ENCODE measurements around the gene OR1I1. TPM values are rescaled to one million over a fixed set of nuclear protein-coding genes. Genes with fewer than 3 reads are reported as not detected.

OR1I1 gene
- total and polyA plus RNA-seq, 12 donors = not detected

DNA sequence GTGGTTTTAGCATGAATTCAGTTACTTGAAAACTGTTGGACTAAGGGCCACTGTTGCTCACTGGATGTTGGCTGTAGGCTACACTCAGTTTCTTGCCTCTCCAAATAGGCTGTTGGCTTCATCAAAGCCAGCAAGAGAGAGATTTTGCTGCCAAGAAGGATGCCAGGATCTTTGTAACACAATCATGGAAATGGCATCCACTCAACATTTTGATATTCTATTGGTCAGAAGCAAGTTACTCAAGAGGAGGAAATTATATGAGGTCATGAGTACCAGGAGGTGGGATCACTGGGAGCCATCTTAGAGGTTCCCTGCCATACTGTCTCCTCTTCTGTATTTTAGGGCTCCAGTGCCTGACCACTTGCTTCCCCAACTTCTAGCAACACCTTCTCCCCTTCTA, 55.8 kb downstream of the OR1I1 start:
- H3K27ac ChIP-seq = no peak overlapping the region
- intact Hi-C loops (cut with DNase I) = loop anchor here in 1 of 2 donors (5.0 kb wide), 1 partner anchor 40 kb away; no protein-coding TSS in a partner anchor
- H3K9me3 ChIP-seq (replicated peaks in 1 of 3) = no peaks in the 10 kb centered on the region
- no peaks in the 10 kb centered on the region for H3K27me3 ChIP-seq
- no peaks in the 10 kb centered on the region for H3K4me1 ChIP-seq (replicated peaks in 1 of 2)
- no peak overlapping the region for H3K4me3 ChIP-seq
- no peaks in the 10 kb centered on the region for H3K36me3 ChIP-seq (replicated peaks in 1 of 2)
- DNase-seq = no peak
- TF ChIP-seq POLR2A (IDR thresholded peaks at IDR 0.05) (no peak), CTCF (IDR thresholded peaks at IDR 0.05) (no peak)

DNA sequence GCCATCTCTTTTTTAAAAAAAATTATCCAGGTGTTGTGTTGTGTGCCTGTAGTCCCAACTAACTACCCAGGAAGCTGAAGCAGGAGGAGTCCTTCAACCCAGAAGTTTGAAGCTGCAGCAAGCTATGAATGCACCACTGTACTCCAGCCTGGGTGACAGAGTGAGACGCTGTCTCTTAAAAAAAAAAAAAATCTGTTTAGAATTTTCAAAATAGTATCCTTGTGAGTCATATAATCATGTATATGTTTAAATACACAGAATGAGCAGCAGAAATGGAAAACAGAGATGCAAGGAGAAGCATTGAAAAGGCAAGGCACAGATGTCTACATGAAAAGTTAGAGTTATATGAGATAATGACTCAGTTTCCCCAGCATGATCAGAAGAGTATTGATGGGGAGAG, 56.4 kb downstream of the OR1I1 start:
- no peak for DNase-seq
- TF ChIP-seq POLR2A (IDR thresholded peaks at IDR 0.05) (no peak), CTCF (IDR thresholded peaks at IDR 0.05) (no peak)
- Histone ChIP-seq H3K9me3 (replicated peaks in 1 of 3) (no peaks in the 10 kb centered on the region), H3K27me3 (no peaks in the 10 kb centered on the region), H3K36me3 (replicated peaks in 1 of 2) (no peaks in the 10 kb centered on the region), H3K27ac (no peak overlapping the region), H3K4me1 (replicated peaks in 1 of 2) (no peaks in the 10 kb centered on the region), H3K4me3 (no peak overlapping the region)
- WGBS, 4 donors = 24 to 91% (median 68%) methylated on average over 1 of the region's 1 CpG
- intact Hi-C loops (cut with DNase I) = loop anchor here in 1 of 2 donors (5.0 kb wide), 1 partner anchor 41 kb away; no protein-coding TSS in a partner anchor

DNA sequence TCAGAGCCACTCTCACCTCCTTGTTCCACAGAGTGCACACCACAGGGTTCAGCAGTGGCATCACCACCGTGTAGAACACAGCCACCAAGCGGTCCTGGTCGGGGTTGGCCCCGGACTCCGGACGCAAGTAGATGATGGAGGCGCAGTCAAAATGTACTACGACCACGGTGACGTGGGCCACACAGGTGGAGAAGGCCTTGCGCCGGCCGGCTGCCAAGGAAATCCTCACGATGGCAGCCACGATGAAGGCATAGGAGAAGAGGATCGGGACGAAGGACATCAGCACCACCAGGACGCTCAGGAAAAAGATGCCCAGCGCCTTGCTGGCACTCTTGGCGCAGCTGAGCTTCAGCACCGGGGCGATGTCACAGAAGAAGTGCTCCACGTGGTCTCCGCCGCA, 59.1 kb downstream of the OR1I1 start:
- Histone ChIP-seq H3K9me3 (replicated peaks in 1 of 3) (no peaks in the 10 kb centered on the region), H3K4me1 (replicated peaks in 1 of 2) (no peaks in the 10 kb centered on the region), H3K27ac (no peak overlapping the region), H3K36me3 (replicated peaks in 1 of 2) (no peaks in the 10 kb centered on the region), H3K4me3 (no peak overlapping the region), H3K27me3 (no peaks in the 10 kb centered on the region)
- no peak for DNase-seq
- intact Hi-C loops (cut with DNase I) = loop anchor here in 1 of 2 donors (10.0 kb wide), 1 partner anchor 266 kb away; no protein-coding TSS in a partner anchor
- 90 to 94% (median 92%) methylated on average over 14 to 25 of the region's 25 CpGs for WGBS, 4 donors
- TF ChIP-seq POLR2A (IDR thresholded peaks at IDR 0.05) (no peak), CTCF (IDR thresholded peaks at IDR 0.05) (no peak)

GRCh38 chr19:15142313-15142712, 60.3 kb downstream of the OR1I1 start:
- Histone ChIP-seq H3K27me3 (no peaks in the 10 kb centered on the region), H3K4me3 (no peak overlapping the region), H3K4me1 (replicated peaks in 1 of 2) (no peaks in the 10 kb centered on the region), H3K9me3 (replicated peaks in 1 of 3) (no peaks in the 10 kb centered on the region), H3K36me3 (replicated peaks in 1 of 2) (no peaks in the 10 kb centered on the region), H3K27ac (no peak overlapping the region)
- 72 to 83% (median 79%) methylated on average over 5 of the region's 5 CpGs for WGBS, 4 donors
- no peak for TF ChIP-seq CTCF (IDR thresholded peaks at IDR 0.05)
- no peak for TF ChIP-seq POLR2A (IDR thresholded peaks at IDR 0.05)
- DNase-seq = no peak
- intact Hi-C loops (cut with DNase I) = loop anchor here in 1 of 2 donors (10.0 kb wide), 1 partner anchor 268 kb away; no protein-coding TSS in a partner anchor

Other genes starting within 250 kb of the OR1I1 start
- gene OR7A5, start 247.0 kb upstream of the OR1I1 start, total RNA-seq = under 1 TPM in 4 of 9 donors, not detected in 5; under 0.01 to 0.41 (median 0.23) TPM
- under 1 TPM; 0.03 to 0.16 (median 0.11) TPM for gene OR7A5, start 247.0 kb upstream of the OR1I1 start, polyA plus RNA-seq
- 1 to 10 TPM in 5 of 9 donors, under 1 TPM in 4; 0.74 to 4.7 (median 1.5) TPM for gene OR7C1, start 247.0 kb upstream of the OR1I1 start, total RNA-seq
- gene OR7C1, start 247.0 kb upstream of the OR1I1 start, polyA plus RNA-seq = 1 to 10 TPM in 2 of 3 donors, under 1 TPM in 1; 0.34 to 1.3 (median 1.3) TPM
- not detected for gene OR7A10, start 233.3 kb upstream of the OR1I1 start, total RNA-seq
- gene OR7A10, start 233.3 kb upstream of the OR1I1 start, polyA plus RNA-seq = not detected
- gene OR7A17, start 196.1 kb upstream of the OR1I1 start, total RNA-seq = not detected
- gene OR7A17, start 196.1 kb upstream of the OR1I1 start, polyA plus RNA-seq = not detected
- gene OR7C2, start 140.7 kb upstream of the OR1I1 start, total RNA-seq = not detected
- gene OR7C2, start 140.7 kb upstream of the OR1I1 start, polyA plus RNA-seq = not detected
- under 1 TPM in 1 of 9 donors, not detected in 8; 0.11 TPM for gene SLC1A6, start 102.3 kb upstream of the OR1I1 start, total RNA-seq
- gene SLC1A6, start 102.3 kb upstream of the OR1I1 start, polyA plus RNA-seq = not detected
- not detected for gene CASP14, start 32.7 kb upstream of the OR1I1 start, total RNA-seq
- gene CASP14, start 32.7 kb upstream of the OR1I1 start, polyA plus RNA-seq = not detected
- gene SYDE1, start 25.2 kb downstream of the OR1I1 start, total RNA-seq = 10 to 100 TPM in 8 of 9 donors, 1 to 10 TPM in 1; 5.0 to 45.1 (median 31.2) TPM
- 10 to 100 TPM in 2 of 3 donors, 1 to 10 TPM in 1; 2.5 to 14.2 (median 11.5) TPM for gene SYDE1, start 25.2 kb downstream of the OR1I1 start, polyA plus RNA-seq
- gene NOTCH3, start 118.8 kb downstream of the OR1I1 start, total RNA-seq = 10 to 100 TPM in 7 of 9 donors, 1 to 10 TPM in 2; 4.4 to 39.3 (median 16.3) TPM
- 1 to 10 TPM; 3.7 to 8.9 (median 6.2) TPM for gene NOTCH3, start 118.8 kb downstream of the OR1I1 start, polyA plus RNA-seq
- 1 to 10 TPM in 1 of 9 donors, under 1 TPM in 6, not detected in 2; 0.33 to 7.5 (median 0.55) TPM for gene EPHX3, start 150.2 kb downstream of the OR1I1 start, total RNA-seq
- under 1 TPM; 0.24 to 0.44 (median 0.31) TPM for gene EPHX3, start 150.2 kb downstream of the OR1I1 start, polyA plus RNA-seq

Measured in adrenal gland (tissue), 12 donors.